HTR-8/SVneo (cell line): Measurements from ENCODE around the gene MRPL2.
"Not testable (repeated sequence)": the region's sequence is repeated elsewhere in the genome, so short reads cannot be mapped to it uniquely, and the experiment has no call there.

Experiments used
- DNase-seq: peaks from one replicate; pipeline ENCODE4 v3.0.0; 2011; ENCODE audit warnings: low spot score, mixed read lengths; ENCODE audit not compliant: insufficient read length
- FAIRE-seq: peaks from 2 replicates; lab custom pipeline; 2011; peaks lifted over from hg19 to GRCh38; lab: Jason Lieb, UNC

MRPL2 gene

GRCh38 chr6:43054206-43054943, 4.9 kb downstream of the MRPL2 start:
- no peak for FAIRE-seq

GRCh38 chr6:43053545-43054205, 5.6 kb downstream of the MRPL2 start, which contains the start of gene CUL7:
Gene CUL7 (minus strand): TSS chr6:43053851. CDS start chr6:43052788, 1,063 bp downstream.
- peak; percentile 98 for DNase-seq
- FAIRE-seq = no peak

More at GRCh38 chr6:43054206-43054943, 4.9 kb downstream of the MRPL2 start:
- no peak for DNase-seq

DNA sequence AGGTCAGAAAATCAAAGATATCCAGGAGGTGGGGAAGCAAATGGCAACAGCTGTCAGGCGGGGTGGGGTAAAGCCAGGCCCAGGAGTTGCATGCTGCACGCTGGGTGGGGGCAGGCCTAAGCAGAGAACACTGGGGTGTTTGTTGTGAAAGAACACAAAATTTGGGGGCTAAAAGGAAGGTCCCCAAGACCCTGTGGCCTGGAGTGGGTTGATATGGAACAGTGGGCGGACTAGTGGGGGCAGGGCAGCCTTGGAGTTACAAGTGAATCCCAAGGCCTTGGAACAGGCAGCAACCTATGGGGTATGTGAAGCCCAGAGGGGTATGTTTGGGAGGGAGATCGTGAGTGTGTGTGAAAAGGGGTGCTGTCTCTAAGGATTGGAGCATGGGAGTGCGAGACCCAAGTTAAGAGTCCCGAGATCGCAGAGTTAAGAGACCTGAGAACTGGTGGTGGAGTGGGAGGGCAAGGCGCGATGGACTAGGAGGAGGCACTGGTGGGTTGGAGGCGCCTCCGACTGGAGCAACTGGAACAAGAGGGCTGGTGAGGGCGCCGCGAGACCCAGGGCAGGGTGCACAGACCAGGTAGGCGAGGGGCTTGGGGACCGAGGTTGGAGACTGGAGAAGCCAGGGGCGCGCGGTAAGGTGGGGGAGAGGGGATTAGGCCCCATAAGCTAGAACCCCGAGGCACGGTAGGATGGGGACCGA, 6.2 kb downstream of the MRPL2 start:
- DNase-seq (peak; percentile 35), FAIRE-seq (no peak)

DNA sequence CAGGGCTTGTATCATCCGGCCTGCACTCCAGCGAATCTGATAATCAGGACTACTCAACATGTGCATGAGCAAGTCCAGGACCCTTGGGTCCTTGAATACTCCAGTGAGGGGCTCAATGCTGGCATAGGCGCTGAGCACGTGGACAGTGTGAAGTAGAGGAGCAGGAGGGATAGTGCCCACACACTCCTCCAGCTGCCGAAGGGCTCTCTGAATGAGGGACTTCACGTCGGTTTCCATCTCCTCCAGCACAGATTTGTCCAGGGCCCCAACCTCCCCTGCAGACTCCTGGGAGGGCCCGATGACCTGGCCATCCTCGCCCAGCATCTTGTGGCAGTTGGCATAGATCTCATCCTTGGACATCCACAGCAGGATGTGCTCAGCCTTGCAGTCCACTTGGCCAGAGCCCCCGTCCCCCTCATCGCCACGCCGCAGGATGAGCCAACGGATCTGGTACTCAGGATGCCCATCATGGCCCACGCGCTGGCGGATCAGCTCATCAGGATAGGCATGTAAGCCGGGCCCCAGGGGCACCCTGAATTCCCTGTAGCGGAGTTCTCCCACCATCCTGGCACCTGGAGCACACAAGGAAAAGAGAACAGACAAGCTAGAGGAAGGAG, 6.9 kb downstream of the MRPL2 start:
- no peak for DNase-seq
- no peak for FAIRE-seq

DNA sequence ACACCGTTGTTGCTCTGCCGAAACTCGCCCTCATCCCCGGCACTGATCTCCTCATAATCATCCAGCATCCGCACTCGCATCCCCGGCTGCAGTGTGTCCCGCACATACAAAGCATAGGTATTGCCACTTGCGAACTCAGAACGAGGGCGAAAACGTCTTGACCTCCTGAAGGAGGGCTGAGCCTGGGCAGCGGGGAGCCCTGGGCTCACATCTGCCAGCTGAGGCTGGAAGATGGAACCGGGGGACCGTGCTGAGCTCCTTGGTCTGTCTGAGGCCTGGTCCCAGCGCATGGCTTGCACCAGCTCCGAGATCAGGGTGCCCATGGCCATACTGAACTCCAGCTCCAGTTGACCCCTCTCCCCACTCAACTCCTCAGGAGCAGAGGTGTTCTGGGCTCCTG, 8.3 kb downstream of the MRPL2 start:
- DNase-seq (no peak), FAIRE-seq (no peak)

DNA sequence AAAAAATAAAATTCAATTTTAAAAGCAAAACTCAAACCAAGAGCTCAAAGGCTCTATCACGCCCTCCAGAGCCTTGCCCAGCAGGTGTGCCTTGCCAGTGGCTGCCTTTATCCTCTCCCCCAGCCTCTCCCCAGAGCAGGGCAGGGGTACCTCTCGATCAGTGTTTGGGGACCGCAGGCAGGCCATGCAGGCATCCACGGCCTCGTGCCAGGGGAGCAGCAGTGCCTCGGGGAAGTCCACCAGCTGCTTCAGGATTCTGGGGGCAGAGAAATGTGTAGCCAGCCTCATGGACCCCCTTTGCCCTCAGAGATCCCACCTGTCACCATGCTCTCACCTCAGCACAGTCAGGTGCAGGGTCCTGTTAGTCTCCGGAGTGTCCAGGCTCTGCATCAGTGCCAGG, 11.2 kb downstream of the MRPL2 start:
- FAIRE-seq (no peak), DNase-seq (no peak)

DNA sequence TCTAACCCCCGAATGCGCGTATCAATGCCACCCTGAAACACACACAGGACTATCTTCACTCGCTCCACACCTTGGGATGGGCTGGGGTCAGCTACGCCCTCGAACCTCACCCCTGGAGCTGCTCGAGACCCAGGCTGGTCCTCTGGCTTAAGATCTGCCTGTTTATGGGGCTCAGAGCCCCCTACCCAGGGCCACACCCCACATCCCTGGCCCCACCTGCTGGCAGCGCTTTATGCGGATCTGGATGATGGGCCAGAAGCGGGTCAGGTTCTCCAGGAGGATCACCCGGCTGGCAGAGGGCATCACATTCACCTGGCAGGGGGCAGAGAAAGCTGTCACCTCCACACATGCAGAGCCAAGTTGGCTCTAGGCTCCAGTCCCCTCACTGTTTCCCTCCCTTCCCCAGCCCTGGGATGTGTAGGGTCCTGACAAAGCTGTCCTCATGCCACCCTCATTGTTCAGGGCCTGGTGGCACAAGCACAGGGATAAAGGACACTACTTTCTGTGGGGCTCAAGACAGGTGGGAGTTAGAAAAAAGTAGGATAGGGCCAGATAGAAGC, 13.8 kb downstream of the MRPL2 start:
- FAIRE-seq (peak; percentile 23), DNase-seq (no peak)

DNA sequence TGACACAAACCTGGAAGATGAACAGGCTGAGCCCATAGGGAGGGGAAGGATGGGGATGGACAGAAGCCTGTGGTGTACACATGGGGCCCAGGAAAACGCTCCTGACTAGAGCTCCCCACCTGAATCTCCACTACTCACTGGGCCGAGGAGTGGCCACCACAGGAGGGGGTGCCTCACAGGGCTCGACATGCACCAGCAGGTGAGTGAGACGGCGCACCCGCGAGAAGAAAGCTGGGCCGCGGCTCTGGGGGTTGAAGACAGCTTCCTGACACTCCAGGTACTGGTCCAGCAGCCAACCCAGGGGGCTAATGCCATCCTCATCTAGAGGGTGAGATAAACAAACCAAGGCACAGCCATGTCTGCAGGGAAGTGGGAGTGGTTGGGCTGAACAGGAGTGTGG, 15.9 kb downstream of the MRPL2 start:
- FAIRE-seq = no peak

GRCh38 chr6:43041475-43041874, 17.8 kb downstream of the MRPL2 start:
- DNase-seq, FAIRE-seq: not testable (repeated sequence)

More for the DNA sequence above, 15.9 kb downstream of the MRPL2 start:
- DNase-seq = no peak

- FAIRE-seq = no peak
These were observed 18.5 kb downstream of the MRPL2 start for GRCh38 chr6:43040542-43041257.

GRCh38 chr6:43038727-43039126, 20.5 kb downstream of the MRPL2 start:
- no peak for FAIRE-seq

More at GRCh38 chr6:43040542-43041257, 18.5 kb downstream of the MRPL2 start:
- no peak for DNase-seq

DNA sequence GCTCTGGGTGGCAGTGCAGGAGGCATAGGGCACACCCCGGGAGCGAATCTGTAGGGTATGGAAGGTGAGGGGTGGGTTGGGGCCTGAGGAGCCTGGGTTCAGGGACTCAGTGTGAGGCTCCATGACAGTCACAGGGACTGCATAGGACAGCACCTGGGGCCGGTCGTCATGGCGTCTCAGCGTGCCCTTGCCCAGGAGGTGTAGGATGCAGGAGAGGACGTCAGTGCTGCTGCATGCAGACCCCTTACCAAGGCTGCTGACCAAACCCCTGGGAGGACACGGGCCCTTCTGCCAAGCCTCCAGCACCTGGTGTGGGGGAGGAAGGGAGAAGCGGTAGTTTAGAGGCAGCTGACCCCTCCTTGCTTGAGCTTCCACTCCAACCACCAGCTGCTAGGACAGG, 21.5 kb downstream of the MRPL2 start:
- FAIRE-seq = no peak
- no peak for DNase-seq

More at GRCh38 chr6:43038727-43039126, 20.5 kb downstream of the MRPL2 start:
- no peak for DNase-seq

GRCh38 chr6:43037197-43037596, 22.0 kb downstream of the MRPL2 start:
- FAIRE-seq (no peak), DNase-seq (no peak)

GRCh38 chr6:43036712-43037111, 22.5 kb downstream of the MRPL2 start:
- DNase-seq (no peak), FAIRE-seq (no peak)

DNA sequence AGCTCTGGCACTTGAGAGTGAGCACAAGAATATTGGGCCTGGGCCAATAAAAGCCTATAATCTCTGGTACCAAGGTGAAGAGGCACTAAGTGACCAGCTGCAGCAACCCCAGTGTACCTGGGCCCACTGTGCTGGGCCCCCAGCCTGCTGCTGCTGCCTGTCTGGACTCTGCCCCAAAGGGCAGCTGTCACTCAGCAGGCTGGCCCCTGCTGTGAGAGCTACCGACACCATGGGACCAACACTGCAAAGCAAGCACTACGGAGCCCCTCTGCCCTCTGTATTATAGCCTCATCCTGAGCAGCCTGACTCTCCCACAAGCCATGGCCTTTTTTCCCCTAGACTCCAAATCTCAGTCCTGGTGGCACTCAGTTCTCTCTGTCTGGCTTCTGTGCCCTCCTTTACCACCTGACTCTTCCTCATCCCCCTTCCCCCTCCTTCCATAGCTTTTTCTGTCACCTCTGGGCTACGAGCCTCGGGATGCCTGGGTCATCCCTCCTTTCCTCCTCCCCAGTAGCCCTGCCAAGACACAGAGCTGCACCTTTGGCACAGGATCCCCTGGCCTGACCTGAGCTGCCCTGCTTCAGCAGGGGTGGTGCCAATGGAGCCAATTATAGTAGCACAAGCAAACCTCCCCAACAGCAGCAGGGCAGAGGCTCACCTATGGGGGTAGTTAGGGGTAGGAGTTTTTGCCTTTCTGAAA, 23.6 kb downstream of the MRPL2 start:
- no peak for FAIRE-seq
- no peak for DNase-seq

DNA sequence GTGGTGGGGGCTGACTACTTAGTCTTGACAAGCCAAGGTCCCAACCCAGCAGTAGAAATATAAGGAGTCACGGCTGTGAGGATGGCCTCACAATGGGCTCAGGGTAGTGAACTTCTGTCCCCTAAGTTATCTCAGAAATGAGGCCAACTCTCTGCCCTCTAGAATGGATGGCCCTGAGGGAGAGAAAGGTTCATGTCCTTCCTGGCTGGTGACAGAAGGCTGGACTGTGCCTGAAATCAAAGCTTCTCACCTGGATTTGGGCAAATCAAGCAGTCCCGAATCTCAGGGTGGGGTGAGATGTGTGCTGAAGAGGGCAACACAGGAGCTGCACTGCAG, 25.1 kb downstream of the MRPL2 start:
- DNase-seq (no peak), FAIRE-seq (no peak)

DNA sequence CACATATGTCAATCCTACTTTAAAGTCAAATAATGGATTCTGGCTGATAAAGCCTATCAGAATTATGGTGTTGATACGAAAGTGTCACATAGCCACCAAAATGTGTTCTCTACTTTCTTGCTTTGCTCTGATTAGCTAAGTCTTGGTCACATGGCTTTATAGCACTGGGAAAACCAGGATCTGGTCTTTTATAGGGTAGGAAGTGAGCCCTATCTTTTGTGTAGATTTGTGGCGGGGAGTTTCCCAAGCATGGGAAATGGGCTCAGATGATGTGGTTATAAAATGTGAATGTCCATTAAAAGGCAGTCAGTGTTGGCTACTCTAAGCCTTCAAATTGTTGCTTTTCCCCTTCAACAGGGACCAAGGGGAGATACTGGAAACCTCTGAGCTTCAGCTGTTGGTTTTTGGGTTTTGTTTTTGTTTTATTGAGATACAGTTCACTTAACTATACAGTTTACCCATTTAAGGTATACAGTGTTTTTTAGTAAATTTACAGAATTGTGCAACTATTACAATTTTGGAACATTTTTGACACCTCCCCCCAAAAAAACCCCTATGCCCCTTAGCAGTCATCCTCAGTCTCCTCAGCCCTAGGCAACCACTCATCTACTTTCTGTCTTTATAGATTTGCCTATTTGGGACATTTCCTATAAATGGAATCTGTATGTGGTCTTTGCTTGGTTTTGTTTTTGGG, 25.6 kb downstream of the MRPL2 start:
- DNase-seq (no peak), FAIRE-seq (no peak)

DNA sequence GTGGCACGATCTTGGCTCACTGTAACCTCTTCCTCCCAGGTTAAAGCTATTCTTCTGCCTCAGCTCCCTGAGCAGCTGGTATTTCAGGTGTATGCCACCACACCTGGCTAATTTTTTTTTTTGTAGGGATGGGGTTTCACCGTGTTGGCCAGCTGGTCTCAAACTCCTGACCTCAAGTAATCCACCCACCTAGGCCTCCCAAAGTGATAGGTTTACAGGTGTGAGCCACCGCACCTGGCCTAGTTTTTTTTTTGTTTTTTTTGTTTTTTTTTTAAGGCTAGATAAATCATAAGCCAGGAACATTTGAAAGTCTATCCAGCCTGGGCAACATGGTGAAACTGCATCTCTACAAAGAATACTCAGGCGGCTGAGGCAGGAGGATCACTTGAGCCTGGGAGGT, 26.9 kb downstream of the MRPL2 start:
- FAIRE-seq (no peak), DNase-seq (no peak)

- FAIRE-seq (no peak), DNase-seq (no peak)
These were observed 30.1 kb downstream of the MRPL2 start for GRCh38 chr6:43029120-43029519.
